GOT3 (cell line): ENCODE data around the gene RASSF5.
"Not testable (repeated sequence)": the region's sequence is repeated elsewhere in the genome, so short reads cannot be mapped to it uniquely, and the experiment has no call there.

Experiments used
- DNase-seq: peaks from one replicate; lab custom pipeline; 2025; ENCODE audit warnings: mixed read lengths; lab: John Stamatoyannopoulos, UW

Gene RASSF5

GRCh38 chr1:206572835-206573234 is 65.5 kb downstream of the RASSF5 start:
- DNase-seq: no peak

GRCh38 chr1:206573319-206573718 is 66.0 kb downstream of the RASSF5 start:
- DNase-seq: no peak

- DNase-seq: no peak
Observed at GRCh38 chr1:206573762-206574161, 66.4 kb downstream of the RASSF5 start.

GRCh38 chr1:206575165-206575893 is 68.0 kb downstream of the RASSF5 start:
- DNase-seq: no peak

GRCh38 chr1:206575894-206576737 is 68.8 kb downstream of the RASSF5 start:
- DNase-seq: no peak

- no peak for DNase-seq
Observed at GRCh38 chr1:206577626-206578025, 70.3 kb downstream of the RASSF5 start.

- DNase-seq: no peak
Observed at GRCh38 chr1:206578068-206578977, 71.0 kb downstream of the RASSF5 start.

GRCh38 chr1:206578978-206579374 is 71.6 kb downstream of the RASSF5 start:
- no peak for DNase-seq

- DNase-seq: no peak
Observed at GRCh38 chr1:206579747-206580437, 72.6 kb downstream of the RASSF5 start.

GRCh38 chr1:206580438-206581113 is 73.2 kb downstream of the RASSF5 start:
- no peak for DNase-seq

- not testable (repeated sequence) for DNase-seq
Observed at GRCh38 chr1:206581114-206581497, 73.8 kb downstream of the RASSF5 start.

- DNase-seq: no peak
Observed at GRCh38 chr1:206581571-206581981, 74.2 kb downstream of the RASSF5 start.

GRCh38 chr1:206582537-206582936 is 75.2 kb downstream of the RASSF5 start:
- no peak for DNase-seq

- DNase-seq: no peak
Observed at GRCh38 chr1:206582971-206583706, 75.8 kb downstream of the RASSF5 start.

GRCh38 chr1:206583707-206584648 is 76.6 kb downstream of the RASSF5 start:
- DNase-seq: peak; percentile 16

GRCh38 chr1:206584683-206585082 is 77.4 kb downstream of the RASSF5 start:
- no peak for DNase-seq

GRCh38 chr1:206586501-206587445 is 79.4 kb downstream of the RASSF5 start:
- no peak for DNase-seq

- no peak for DNase-seq
Observed at GRCh38 chr1:206587904-206588303, 80.6 kb downstream of the RASSF5 start.
